ENCODE results near the gene VAX1.

DNA sequence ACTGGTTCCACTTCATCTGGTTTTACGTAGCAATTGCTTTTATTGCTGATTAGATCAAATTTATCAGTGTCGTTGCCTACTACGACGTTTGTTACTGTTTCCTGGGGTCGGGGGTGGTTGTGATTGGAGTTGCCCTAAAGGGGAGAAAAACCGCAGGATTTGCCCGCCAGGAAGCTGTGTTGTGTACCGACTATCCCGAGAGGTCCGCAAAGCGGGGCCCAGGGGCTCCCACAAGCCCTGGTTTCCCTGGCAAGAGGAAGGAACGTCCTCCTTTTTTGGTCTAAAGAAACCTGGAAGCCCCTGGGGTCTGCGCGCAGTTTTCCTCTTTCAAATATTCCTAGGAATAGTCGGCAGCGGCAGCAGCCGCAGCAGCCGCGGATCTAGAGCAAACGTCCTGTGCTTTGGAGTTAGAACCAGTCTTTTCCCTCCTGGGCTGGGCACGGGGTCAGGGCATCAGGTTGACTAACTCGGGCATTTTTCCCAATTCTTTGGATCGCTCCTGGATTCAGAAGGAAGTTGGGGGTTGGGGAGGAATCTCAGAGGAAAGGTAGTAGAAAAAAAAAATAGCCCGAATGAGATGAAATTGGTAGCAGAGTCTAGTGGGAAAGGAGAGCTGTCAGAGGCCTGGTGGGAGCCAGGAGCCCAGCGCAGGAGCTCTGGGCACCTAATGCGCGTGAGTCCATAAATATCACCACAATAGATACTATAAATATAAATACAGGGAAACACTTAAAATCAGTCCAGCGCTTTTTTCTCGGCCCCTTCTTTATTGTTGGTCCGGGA, 4.6 kb downstream of the VAX1 start:
- TF ChIP-seq, protein P1, sequence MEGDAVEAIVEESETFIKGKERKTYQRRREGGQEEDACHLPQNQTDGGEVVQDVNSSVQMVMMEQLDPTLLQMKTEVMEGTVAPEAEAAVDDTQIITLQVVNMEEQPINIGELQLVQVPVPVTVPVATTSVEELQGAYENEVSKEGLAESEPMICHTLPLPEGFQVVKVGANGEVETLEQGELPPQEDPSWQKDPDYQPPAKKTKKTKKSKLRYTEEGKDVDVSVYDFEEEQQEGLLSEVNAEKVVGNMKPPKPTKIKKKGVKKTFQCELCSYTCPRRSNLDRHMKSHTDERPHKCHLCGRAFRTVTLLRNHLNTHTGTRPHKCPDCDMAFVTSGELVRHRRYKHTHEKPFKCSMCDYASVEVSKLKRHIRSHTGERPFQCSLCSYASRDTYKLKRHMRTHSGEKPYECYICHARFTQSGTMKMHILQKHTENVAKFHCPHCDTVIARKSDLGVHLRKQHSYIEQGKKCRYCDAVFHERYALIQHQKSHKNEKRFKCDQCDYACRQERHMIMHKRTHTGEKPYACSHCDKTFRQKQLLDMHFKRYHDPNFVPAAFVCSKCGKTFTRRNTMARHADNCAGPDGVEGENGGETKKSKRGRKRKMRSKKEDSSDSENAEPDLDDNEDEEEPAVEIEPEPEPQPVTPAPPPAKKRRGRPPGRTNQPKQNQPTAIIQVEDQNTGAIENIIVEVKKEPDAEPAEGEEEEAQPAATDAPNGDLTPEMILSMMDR (conservative IDR thresholded peaks at IDR 0.05; ENCODE audit: low read length), result no peak
- no peak for TF ChIP-seq EZH2phosphoT487 (IDR thresholded peaks at IDR 0.05; ENCODE audit: borderline replicate concordance, low read depth, low read length)
